Fibroblast of skin of right biceps (primary cell): ENCODE data around the gene TXNDC11.

Experiments used
- DNase-seq: peaks from one replicate; pipeline ENCODE4 v3.0.0-alpha.2; 2013

Gene TXNDC11

GRCh38 chr16:11719171-11719570 is 23.5 kb downstream of the TXNDC11 start:
- DNase-seq = no peak

- no peak for DNase-seq
These were observed 24.8 kb downstream of the TXNDC11 start for GRCh38 chr16:11717811-11718210.

- no peak for DNase-seq
These were observed 26.3 kb downstream of the TXNDC11 start for GRCh38 chr16:11716336-11716735.

- no peak for DNase-seq
These were observed 27.3 kb downstream of the TXNDC11 start for GRCh38 chr16:11715246-11715947.

GRCh38 chr16:11712122-11712521 is 30.5 kb downstream of the TXNDC11 start:
- no peak for DNase-seq

- DNase-seq = no peak
These were observed 31.0 kb downstream of the TXNDC11 start for GRCh38 chr16:11711662-11712061.

- DNase-seq = peak; percentile 56
These were observed 34.2 kb downstream of the TXNDC11 start for GRCh38 chr16:11708421-11708820.

GRCh38 chr16:11707679-11708197 is 34.9 kb downstream of the TXNDC11 start:
- DNase-seq = no peak

GRCh38 chr16:11706180-11706742 is 36.4 kb downstream of the TXNDC11 start:
- no peak for DNase-seq

- no peak for DNase-seq
These were observed 37.2 kb downstream of the TXNDC11 start for GRCh38 chr16:11705311-11706025.

- DNase-seq = no peak
These were observed 42.2 kb downstream of the TXNDC11 start for GRCh38 chr16:11700264-11701029.

GRCh38 chr16:11699234-11699894 is 43.3 kb downstream of the TXNDC11 start:
- no peak for DNase-seq

- DNase-seq = no peak
These were observed 44.4 kb downstream of the TXNDC11 start for GRCh38 chr16:11698271-11698689.

- no peak for DNase-seq
These were observed 45.3 kb downstream of the TXNDC11 start for GRCh38 chr16:11697319-11697718.

GRCh38 chr16:11696266-11697012 is 46.2 kb downstream of the TXNDC11 start:
- no peak for DNase-seq

GRCh38 chr16:11692651-11693050 is 50.0 kb downstream of the TXNDC11 start:
- DNase-seq = no peak

- DNase-seq = no peak
These were observed 50.5 kb downstream of the TXNDC11 start for GRCh38 chr16:11692171-11692570.

GRCh38 chr16:11691771-11692170 is 50.9 kb downstream of the TXNDC11 start:
- no peak for DNase-seq

GRCh38 chr16:11691235-11691634 is 51.4 kb downstream of the TXNDC11 start:
- no peak for DNase-seq

GRCh38 chr16:11689031-11689840 is 53.4 kb downstream of the TXNDC11 start:
- DNase-seq = no peak

GRCh38 chr16:11688520-11688886 is 54.2 kb downstream of the TXNDC11 start:
- no peak for DNase-seq
